ENCODE results near the gene ZNF132. TPM values are rescaled to one million over a fixed set of nuclear protein-coding genes. Genes with fewer than 3 reads are reported as not detected.

ZNF132 gene
- total RNA-seq, 1 experiment from 2014 or later: not detected

DNA sequence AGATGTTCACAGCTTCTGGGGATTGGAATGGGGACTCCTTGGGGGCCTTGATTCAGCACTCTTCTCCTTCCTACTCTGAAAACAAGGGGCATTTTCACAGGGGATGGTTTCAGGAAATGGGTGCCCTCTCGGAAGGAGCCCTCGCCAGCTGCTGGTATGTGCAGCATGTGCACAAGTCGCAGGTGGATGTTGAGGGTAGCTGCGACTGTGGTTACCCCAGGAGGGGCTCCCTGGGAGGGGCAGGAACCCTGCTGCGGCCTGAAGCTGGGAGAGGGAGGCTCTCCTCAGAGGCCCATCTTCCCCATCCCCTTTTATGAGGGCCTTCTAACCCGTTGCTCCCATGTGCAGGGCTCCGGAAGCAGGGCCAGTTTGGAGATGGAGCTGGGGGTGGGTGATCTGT lies 42.4 kb upstream of the ZNF132 start (continued):
- TF ChIP-seq, protein P1, sequence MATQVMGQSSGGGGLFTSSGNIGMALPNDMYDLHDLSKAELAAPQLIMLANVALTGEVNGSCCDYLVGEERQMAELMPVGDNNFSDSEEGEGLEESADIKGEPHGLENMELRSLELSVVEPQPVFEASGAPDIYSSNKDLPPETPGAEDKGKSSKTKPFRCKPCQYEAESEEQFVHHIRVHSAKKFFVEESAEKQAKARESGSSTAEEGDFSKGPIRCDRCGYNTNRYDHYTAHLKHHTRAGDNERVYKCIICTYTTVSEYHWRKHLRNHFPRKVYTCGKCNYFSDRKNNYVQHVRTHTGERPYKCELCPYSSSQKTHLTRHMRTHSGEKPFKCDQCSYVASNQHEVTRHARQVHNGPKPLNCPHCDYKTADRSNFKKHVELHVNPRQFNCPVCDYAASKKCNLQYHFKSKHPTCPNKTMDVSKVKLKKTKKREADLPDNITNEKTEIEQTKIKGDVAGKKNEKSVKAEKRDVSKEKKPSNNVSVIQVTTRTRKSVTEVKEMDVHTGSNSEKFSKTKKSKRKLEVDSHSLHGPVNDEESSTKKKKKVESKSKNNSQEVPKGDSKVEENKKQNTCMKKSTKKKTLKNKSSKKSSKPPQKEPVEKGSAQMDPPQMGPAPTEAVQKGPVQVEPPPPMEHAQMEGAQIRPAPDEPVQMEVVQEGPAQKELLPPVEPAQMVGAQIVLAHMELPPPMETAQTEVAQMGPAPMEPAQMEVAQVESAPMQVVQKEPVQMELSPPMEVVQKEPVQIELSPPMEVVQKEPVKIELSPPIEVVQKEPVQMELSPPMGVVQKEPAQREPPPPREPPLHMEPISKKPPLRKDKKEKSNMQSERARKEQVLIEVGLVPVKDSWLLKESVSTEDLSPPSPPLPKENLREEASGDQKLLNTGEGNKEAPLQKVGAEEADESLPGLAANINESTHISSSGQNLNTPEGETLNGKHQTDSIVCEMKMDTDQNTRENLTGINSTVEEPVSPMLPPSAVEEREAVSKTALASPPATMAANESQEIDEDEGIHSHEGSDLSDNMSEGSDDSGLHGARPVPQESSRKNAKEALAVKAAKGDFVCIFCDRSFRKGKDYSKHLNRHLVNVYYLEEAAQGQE (IDR thresholded peaks at IDR 0.05; ENCODE audit: low read depth): no peak
- TF ChIP-seq EZH2 (IDR thresholded peaks at IDR 0.05) (no peak), ZFX (IDR thresholded peaks at IDR 0.05) (no peak)

DNA sequence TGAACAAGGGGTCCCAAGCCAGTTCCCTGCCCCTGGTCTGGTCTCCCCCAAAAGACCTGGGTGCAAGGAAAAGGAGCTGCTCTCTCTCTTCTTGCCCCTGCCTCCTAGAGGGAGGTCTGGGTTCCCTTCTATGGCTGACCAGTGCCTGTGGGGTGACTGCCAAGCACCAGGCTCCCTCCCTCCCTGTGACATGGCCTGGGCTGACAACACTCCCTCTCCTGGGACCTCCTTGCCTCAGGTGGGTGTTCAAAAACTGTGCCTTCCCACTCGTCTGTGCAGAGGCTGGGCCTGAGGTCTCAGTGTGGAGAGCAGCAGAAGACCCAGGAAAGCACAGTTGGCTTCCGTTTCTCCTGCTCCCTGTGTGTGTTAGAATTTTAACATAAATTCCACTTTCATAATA lies 40.9 kb upstream of the ZNF132 start:
- H4K20me1 ChIP-seq (ENCODE audit: insufficient read depth): no peaks in the 10 kb centered on the region
- ChIA-PET RAD21 (ENCODE audit: low non-redundant PET in 1 of 2, low total read pairs in 2 of 2, uncharacterized antibody in 2 of 2, unreplicated experiment in 2 of 2) (no interaction called here), POLR2A (no interaction called here), CTCF (no interaction called here)
- DNase-seq (ENCODE audit: low read depth, low spot score): no peak
- H3K27ac ChIP-seq (ENCODE audit: low read depth, low read length): no peak overlapping the region
- intact Hi-C loops (cut with micrococcal nuclease): no loop called here
- H3K4me2 ChIP-seq (ENCODE audit: low read length): no peak overlapping the region
- TF ChIP-seq YY1 (IDR thresholded peaks at IDR 0.05; ENCODE audit: extremely low read depth, insufficient replicate concordance, low read depth, low read length): no peak
- no peak for TF ChIP-seq FOSL1 (IDR thresholded peaks at IDR 0.05; ENCODE audit: low read depth)
- TF ChIP-seq TCF7L2 (IDR thresholded peaks at IDR 0.05; ENCODE audit: borderline replicate concordance, extremely low read depth, insufficient read depth, insufficient read length): no peak
- TF ChIP-seq, protein P2, sequence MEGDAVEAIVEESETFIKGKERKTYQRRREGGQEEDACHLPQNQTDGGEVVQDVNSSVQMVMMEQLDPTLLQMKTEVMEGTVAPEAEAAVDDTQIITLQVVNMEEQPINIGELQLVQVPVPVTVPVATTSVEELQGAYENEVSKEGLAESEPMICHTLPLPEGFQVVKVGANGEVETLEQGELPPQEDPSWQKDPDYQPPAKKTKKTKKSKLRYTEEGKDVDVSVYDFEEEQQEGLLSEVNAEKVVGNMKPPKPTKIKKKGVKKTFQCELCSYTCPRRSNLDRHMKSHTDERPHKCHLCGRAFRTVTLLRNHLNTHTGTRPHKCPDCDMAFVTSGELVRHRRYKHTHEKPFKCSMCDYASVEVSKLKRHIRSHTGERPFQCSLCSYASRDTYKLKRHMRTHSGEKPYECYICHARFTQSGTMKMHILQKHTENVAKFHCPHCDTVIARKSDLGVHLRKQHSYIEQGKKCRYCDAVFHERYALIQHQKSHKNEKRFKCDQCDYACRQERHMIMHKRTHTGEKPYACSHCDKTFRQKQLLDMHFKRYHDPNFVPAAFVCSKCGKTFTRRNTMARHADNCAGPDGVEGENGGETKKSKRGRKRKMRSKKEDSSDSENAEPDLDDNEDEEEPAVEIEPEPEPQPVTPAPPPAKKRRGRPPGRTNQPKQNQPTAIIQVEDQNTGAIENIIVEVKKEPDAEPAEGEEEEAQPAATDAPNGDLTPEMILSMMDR (IDR thresholded peaks at IDR 0.05 in 2 of 3, conservative IDR thresholded peaks at IDR 0.05 in 1 of 3; ENCODE audit: borderline replicate concordance in 1 of 3, insufficient read depth in 1 of 3, low read depth in 2 of 3, low read length in 2 of 3): no peak
- TF ChIP-seq SIN3A (IDR thresholded peaks at IDR 0.05; ENCODE audit: low read depth): no peak
- TF ChIP-seq, protein P3, sequence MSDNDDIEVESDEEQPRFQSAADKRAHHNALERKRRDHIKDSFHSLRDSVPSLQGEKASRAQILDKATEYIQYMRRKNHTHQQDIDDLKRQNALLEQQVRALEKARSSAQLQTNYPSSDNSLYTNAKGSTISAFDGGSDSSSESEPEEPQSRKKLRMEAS (IDR thresholded peaks at IDR 0.05): no peak
- TF ChIP-seq EZH2 (IDR thresholded peaks at IDR 0.05): no peak
- TF ChIP-seq POLR2AphosphoS5 (IDR thresholded peaks at IDR 0.05; ENCODE audit: low read depth, low read length): no peak
- no peak for TF ChIP-seq ELF1 (IDR thresholded peaks at IDR 0.05; ENCODE audit: borderline replicate concordance, low read depth)
- TF ChIP-seq CBX3 (IDR thresholded peaks at IDR 0.05; ENCODE audit: low read depth): no peak
- TF ChIP-seq EZH2phosphoT487 (IDR thresholded peaks at IDR 0.05; ENCODE audit: borderline replicate concordance): no peak
- no TSS peak for BruUV-seq (replicated peaks)
- H3K9me3 ChIP-seq (ENCODE audit: control insufficient read depth in 1 of 2, insufficient read depth in 1 of 2, low read depth in 1 of 2, low read length in 2 of 2): no peaks in the 10 kb centered on the region
- ATAC-seq: no peak
- H3K79me2 ChIP-seq (ENCODE audit: insufficient read depth, low read length): no peaks in the 10 kb centered on the region
- H2AFZ ChIP-seq (ENCODE audit: low read depth, low read length, poor library complexity, severe bottlenecking): no peak overlapping the region
- H3K4me3 ChIP-seq (replicated peaks in 1 of 2; ENCODE audit: low read depth in 1 of 2, low read length in 2 of 2): no peak overlapping the region
- no peaks in the 10 kb centered on the region for H3K27me3 ChIP-seq (ENCODE audit: insufficient read depth, low read length)
- no peak overlapping the region for H3K9ac ChIP-seq (ENCODE audit: low read length)
- H3K36me3 ChIP-seq (ENCODE audit: control insufficient read depth in 1 of 2, insufficient read depth in 2 of 2, low read length in 2 of 2): no peaks in the 10 kb centered on the region
- peaks cover 4 to 12% of the 10 kb centered on the region in 2 experiments; a peak in 3 of 4 replicates for H3K4me1 ChIP-seq (ENCODE audit: control insufficient read depth in 1 of 2, insufficient read depth in 2 of 2, low read length in 2 of 2)
- H3K9me2 ChIP-seq (ENCODE audit: insufficient read depth): no peaks in the 10 kb centered on the region

Measured in HCT116 (cell line).